ENCODE measurements around the gene SRSF1.
"Not testable (repeated sequence)": the region's sequence is repeated elsewhere in the genome, so short reads cannot be mapped to it uniquely, and the experiment has no call there.

SRSF1 gene

GRCh38 chr17:57979076-57979475 is 28.0 kb downstream of the SRSF1 start:
- WGBS (ENCODE audit: insufficient coverage, insufficient read length) = no CpG with 5 or more reads among the region's 1 CpG
- H3K27ac ChIP-seq (ENCODE audit: low read length) = no peak overlapping the region
- DNase-seq (ENCODE audit: low read depth, low spot score) = no peak
- H3K9me3 ChIP-seq (ENCODE audit: control insufficient read depth, insufficient read depth, low read length) = no peaks in the 10 kb centered on the region
- peaks cover 15% of the 10 kb centered on the region; the same call in 1 of the 2 replicates for H3K36me3 ChIP-seq (ENCODE audit: control insufficient read depth, insufficient read depth, low read length)
- no peaks in the 10 kb centered on the region for H3K27me3 ChIP-seq (ENCODE audit: control insufficient read depth, insufficient read depth, low read length)
- H3K4me1 ChIP-seq (ENCODE audit: control insufficient read depth, insufficient read depth, low read length) = no peaks in the 10 kb centered on the region
- no peak overlapping the region for H3K4me3 ChIP-seq (ENCODE audit: low read length)

GRCh38 chr17:57976594-57976993 is 30.5 kb downstream of the SRSF1 start:
- H3K36me3 ChIP-seq (ENCODE audit: control insufficient read depth, insufficient read depth, low read length) = peaks cover 15% of the 10 kb centered on the region; the same call in 1 of the 2 replicates
- DNase-seq (ENCODE audit: low read depth, low spot score) = no peak
- no CpG with 5 or more reads among the region's 3 CpGs for WGBS (ENCODE audit: insufficient coverage, insufficient read length)

GRCh38 chr17:57975044-57975443 is 32.0 kb downstream of the SRSF1 start:
- H3K9me3 ChIP-seq (ENCODE audit: control insufficient read depth, insufficient read depth, low read length) = no peaks in the 10 kb centered on the region
- no peaks in the 10 kb centered on the region for H3K27me3 ChIP-seq (ENCODE audit: control insufficient read depth, insufficient read depth, low read length)
- peaks cover 15% of the 10 kb centered on the region; the same call in 1 of the 2 replicates for H3K36me3 ChIP-seq (ENCODE audit: control insufficient read depth, insufficient read depth, low read length)
- no peaks in the 10 kb centered on the region for H3K4me1 ChIP-seq (ENCODE audit: control insufficient read depth, insufficient read depth, low read length)
- no peak overlapping the region for H3K4me3 ChIP-seq (ENCODE audit: low read length)
- no peak overlapping the region for H3K27ac ChIP-seq (ENCODE audit: low read length)
- DNase-seq (ENCODE audit: low read depth, low spot score) = no peak
- WGBS (ENCODE audit: insufficient coverage, insufficient read length) = no CpG with 5 or more reads among the region's 1 CpG

More at GRCh38 chr17:57976594-57976993, 30.5 kb downstream of the SRSF1 start:
- Histone ChIP-seq H3K9me3 (ENCODE audit: control insufficient read depth, insufficient read depth, low read length) (no peaks in the 10 kb centered on the region), H3K4me3 (ENCODE audit: low read length) (no peak overlapping the region), H3K4me1 (ENCODE audit: control insufficient read depth, insufficient read depth, low read length) (no peaks in the 10 kb centered on the region), H3K27me3 (ENCODE audit: control insufficient read depth, insufficient read depth, low read length) (no peaks in the 10 kb centered on the region), H3K27ac (ENCODE audit: low read length) (no peak overlapping the region)

GRCh38 chr17:57974053-57974824 is 32.8 kb downstream of the SRSF1 start:
- DNase-seq (ENCODE audit: low read depth, low spot score); H3K4me1 ChIP-seq (ENCODE audit: control insufficient read depth, insufficient read depth, low read length); H3K4me3 ChIP-seq (ENCODE audit: low read length); H3K9me3 ChIP-seq (ENCODE audit: control insufficient read depth, insufficient read depth, low read length); H3K27me3 ChIP-seq (ENCODE audit: control insufficient read depth, insufficient read depth, low read length); H3K27ac ChIP-seq (ENCODE audit: low read length): not testable (repeated sequence)
- no CpG with 5 or more reads among the region's 4 CpGs for WGBS (ENCODE audit: insufficient coverage, insufficient read length)
- peaks cover 15% of the 10 kb centered on the region; the same call in 1 of the 2 replicates for H3K36me3 ChIP-seq (ENCODE audit: control insufficient read depth, insufficient read depth, low read length)

- no peak for DNase-seq (ENCODE audit: low read depth, low spot score)
- H3K27me3 ChIP-seq (ENCODE audit: control insufficient read depth, insufficient read depth, low read length) = no peaks in the 10 kb centered on the region
- no CpG with 5 or more reads among the region's 1 CpG for WGBS (ENCODE audit: insufficient coverage, insufficient read length)
- H3K36me3 ChIP-seq (ENCODE audit: control insufficient read depth, insufficient read depth, low read length) = peaks cover 10% of the 10 kb centered on the region; the same call in 1 of the 2 replicates
- no peak overlapping the region for H3K27ac ChIP-seq (ENCODE audit: low read length)
- H3K4me3 ChIP-seq (ENCODE audit: low read length) = no peak overlapping the region
- H3K9me3 ChIP-seq (ENCODE audit: control insufficient read depth, insufficient read depth, low read length) = no peaks in the 10 kb centered on the region
- no peaks in the 10 kb centered on the region for H3K4me1 ChIP-seq (ENCODE audit: control insufficient read depth, insufficient read depth, low read length)
These were observed 34.9 kb downstream of the SRSF1 start for GRCh38 chr17:57972151-57972550.

- H3K9me3 ChIP-seq (ENCODE audit: control insufficient read depth, insufficient read depth, low read length) = no peaks in the 10 kb centered on the region
- H3K27ac ChIP-seq (ENCODE audit: low read length) = no peak overlapping the region
- H3K36me3 ChIP-seq (ENCODE audit: control insufficient read depth, insufficient read depth, low read length) = peaks cover 8% of the 10 kb centered on the region; the same call in 1 of the 2 replicates
- no peaks in the 10 kb centered on the region for H3K27me3 ChIP-seq (ENCODE audit: control insufficient read depth, insufficient read depth, low read length)
- no peaks in the 10 kb centered on the region for H3K4me1 ChIP-seq (ENCODE audit: control insufficient read depth, insufficient read depth, low read length)
- no peak overlapping the region for H3K4me3 ChIP-seq (ENCODE audit: low read length)
- no CpG with 5 or more reads among the region's 10 CpGs for WGBS (ENCODE audit: insufficient coverage, insufficient read length)
- no peak for DNase-seq (ENCODE audit: low read depth, low spot score)
These were observed 35.5 kb downstream of the SRSF1 start for GRCh38 chr17:57971572-57971971.

GRCh38 chr17:57970710-57971109 is 36.3 kb downstream of the SRSF1 start:
- no CpG with 5 or more reads among the region's 4 CpGs for WGBS (ENCODE audit: insufficient coverage, insufficient read length)

GRCh38 chr17:57968456-57968855 is 38.6 kb downstream of the SRSF1 start:
- no peak for DNase-seq (ENCODE audit: low read depth, low spot score)
- H3K27ac ChIP-seq (ENCODE audit: low read length) = no peak overlapping the region
- 0 out of 2 replicates have a peak, but pooled peaks cover 2% of the 10 kb centered on the region for H3K4me1 ChIP-seq (ENCODE audit: control insufficient read depth, insufficient read depth, low read length)
- no peaks in the 10 kb centered on the region for H3K27me3 ChIP-seq (ENCODE audit: control insufficient read depth, insufficient read depth, low read length)
- no peaks in the 10 kb centered on the region for H3K36me3 ChIP-seq (ENCODE audit: control insufficient read depth, insufficient read depth, low read length)
- no peaks in the 10 kb centered on the region for H3K9me3 ChIP-seq (ENCODE audit: control insufficient read depth, insufficient read depth, low read length)
- no CpG with 5 or more reads among the region's 1 CpG for WGBS (ENCODE audit: insufficient coverage, insufficient read length)
- H3K4me3 ChIP-seq (ENCODE audit: low read length) = no peak overlapping the region

More at GRCh38 chr17:57970710-57971109, 36.3 kb downstream of the SRSF1 start:
- Histone ChIP-seq H3K27ac (ENCODE audit: low read length) (no peak overlapping the region), H3K9me3 (ENCODE audit: control insufficient read depth, insufficient read depth, low read length) (no peaks in the 10 kb centered on the region), H3K4me3 (ENCODE audit: low read length) (no peak overlapping the region), H3K4me1 (ENCODE audit: control insufficient read depth, insufficient read depth, low read length) (0 out of 2 replicates have a peak, but pooled peaks cover 2% of the 10 kb centered on the region), H3K36me3 (ENCODE audit: control insufficient read depth, insufficient read depth, low read length) (peaks cover 8% of the 10 kb centered on the region; the same call in 1 of the 2 replicates), H3K27me3 (ENCODE audit: control insufficient read depth, insufficient read depth, low read length) (no peaks in the 10 kb centered on the region)
- DNase-seq (ENCODE audit: low read depth, low spot score) = no peak

- no CpG with 5 or more reads among the region's 5 CpGs for WGBS (ENCODE audit: insufficient coverage, insufficient read length)
These were observed 40.2 kb downstream of the SRSF1 start for GRCh38 chr17:57966875-57967274.

GRCh38 chr17:57966246-57966645 is 40.8 kb downstream of the SRSF1 start:
- DNase-seq (ENCODE audit: low read depth, low spot score) = no peak
- Histone ChIP-seq H3K27me3 (ENCODE audit: control insufficient read depth, insufficient read depth, low read length) (no peaks in the 10 kb centered on the region), H3K4me3 (ENCODE audit: low read length) (no peak overlapping the region), H3K27ac (ENCODE audit: low read length) (no peak overlapping the region), H3K36me3 (ENCODE audit: control insufficient read depth, insufficient read depth, low read length) (no peaks in the 10 kb centered on the region), H3K9me3 (ENCODE audit: control insufficient read depth, insufficient read depth, low read length) (no peaks in the 10 kb centered on the region), H3K4me1 (ENCODE audit: control insufficient read depth, insufficient read depth, low read length) (0 out of 2 replicates have a peak, but pooled peaks cover 2% of the 10 kb centered on the region)
- WGBS (ENCODE audit: insufficient coverage, insufficient read length) = no CpG with 5 or more reads among the region's 5 CpGs

More at GRCh38 chr17:57966875-57967274, 40.2 kb downstream of the SRSF1 start:
- no peak for DNase-seq (ENCODE audit: low read depth, low spot score)
- no peaks in the 10 kb centered on the region for H3K27me3 ChIP-seq (ENCODE audit: control insufficient read depth, insufficient read depth, low read length)
- no peak overlapping the region for H3K27ac ChIP-seq (ENCODE audit: low read length)
- no peaks in the 10 kb centered on the region for H3K36me3 ChIP-seq (ENCODE audit: control insufficient read depth, insufficient read depth, low read length)
- H3K4me1 ChIP-seq (ENCODE audit: control insufficient read depth, insufficient read depth, low read length) = 0 out of 2 replicates have a peak, but pooled peaks cover 2% of the 10 kb centered on the region
- no peaks in the 10 kb centered on the region for H3K9me3 ChIP-seq (ENCODE audit: control insufficient read depth, insufficient read depth, low read length)
- H3K4me3 ChIP-seq (ENCODE audit: low read length) = no peak overlapping the region
